K562 (cell line): ENCODE measurements around the gene LASP1. TPM values are rescaled to one million over a fixed set of nuclear protein-coding genes. Genes with fewer than 3 reads are reported as not detected.

Experiments
- HDAC1 ChIP-seq, 2 experiments: fragments of 450-650 bp; IDR thresholded peaks; 2 replicates each; pipeline ENCODE4 v1.6.1; 2016 to 2017; ENCODE audit warnings: inconsistent platforms in 1 of 2, mild to moderate bottlenecking in 1 of 2, moderate library complexity in 1 of 2
- L3MBTL2 ChIP-seq: fragments of 450-650 bp; IDR thresholded peaks from 2 replicates; pipeline ENCODE4 v1.6.1; 2016; ENCODE audit warnings: mild to moderate bottlenecking, moderate library complexity
- NFXL1 ChIP-seq: fragments of 450-650 bp; formaldehyde crosslinking; IDR thresholded peaks from 2 replicates; pipeline ENCODE4 v1.4.0; 2021; ENCODE audit warnings: mild to moderate bottlenecking
- ZNF12 ChIP-seq: sonication (generic); formaldehyde crosslinking; IDR thresholded peaks from 2 replicates; pipeline ENCODE4 v1.4.0; 2020; ENCODE audit warnings: mild to moderate bottlenecking, missing genetic modification reagents
- ZNF696 ChIP-seq: fragments of 250-450 bp; sonication (Bioruptor Pico); conservative IDR thresholded peaks from 2 replicates; pipeline ENCODE4 v1.4.0; 2020; ENCODE audit warnings: mild to moderate bottlenecking, moderate library complexity
- ZNF79 ChIP-seq: fragments of 250-450 bp; sonication (Bioruptor Pico); IDR thresholded peaks from 2 replicates; pipeline ENCODE4 v1.4.0; 2020; ENCODE audit warnings: low read depth, mild to moderate bottlenecking, moderate library complexity
- polyA plus RNA-seq, 8 experiments: library from polyadenylated mRNA; depleted of rRNA in 4 of 8; stranded (reverse) in 5 of 8; unstranded in 3 of 8; fragments of >200 nt; fragmentation: Nextera tagmentation in 2 of 8; fragmentation: Illumina TruSeq in 1 of 8; extraction: Ambion mirVana in 2 of 8; extraction: Trizol in 1 of 8; gene quantifications; 2 replicates each; pipeline versions ENCODE4 v1.2.1 to v1.2.3, GENCODE V29; 2011 to 2014; ENCODE audit warnings: inconsistent platforms in 1 of 8, missing spikeins in 1 of 8
- total RNA-seq, 7 experiments: library from RNA; depleted of rRNA in 6 of 7; stranded (reverse); fragments of >200 nt in 6 of 7; fragmentation: Illumina TruSeq in 2 of 7; extraction: Trizol in 2 of 7; gene quantifications; 2 replicates each; pipeline versions ENCODE4 v1.2.1 to v1.2.3, GENCODE V29; 2011 to 2021; ENCODE audit warnings: low replicate concordance in 1 of 7
- TF ChIP-seq, protein P1 (sequence below): fragments of 450-650 bp; conservative IDR thresholded peaks from 2 replicates; pipeline ENCODE4 v1.6.1; 2016; ENCODE audit warnings: missing genetic modification characterization, low read depth, mild to moderate bottlenecking, control low read depth, missing compliant biosample characterization

LASP1 gene
- total and polyA plus RNA-seq, 9 of the 15 experiments (the other 6 are each of a cell fraction or from before 2014, with no cell fraction given) = 23.0 to 125 (median 55.3) TPM

GRCh38 chr17:38853292-38854219 lies 16.3 kb upstream of the LASP1 start, which contains the start of gene RPL23 (continued):
- TF ChIP-seq ZNF12 (CRISPR knock-in tag) (no peak), ZNF696 (CRISPR knock-in tag) (no peak), NFXL1 (CRISPR knock-in tag) (no peak), HDAC1 (IDR thresholded peaks at IDR 0.05) (peak in 1 of 2 experiments; percentile 92; a peak in 2 of 4 replicates), L3MBTL2 (peak; percentile 76), ZNF79 (CRISPR knock-in tag) (no peak)
- TF ChIP-seq, protein P1, sequence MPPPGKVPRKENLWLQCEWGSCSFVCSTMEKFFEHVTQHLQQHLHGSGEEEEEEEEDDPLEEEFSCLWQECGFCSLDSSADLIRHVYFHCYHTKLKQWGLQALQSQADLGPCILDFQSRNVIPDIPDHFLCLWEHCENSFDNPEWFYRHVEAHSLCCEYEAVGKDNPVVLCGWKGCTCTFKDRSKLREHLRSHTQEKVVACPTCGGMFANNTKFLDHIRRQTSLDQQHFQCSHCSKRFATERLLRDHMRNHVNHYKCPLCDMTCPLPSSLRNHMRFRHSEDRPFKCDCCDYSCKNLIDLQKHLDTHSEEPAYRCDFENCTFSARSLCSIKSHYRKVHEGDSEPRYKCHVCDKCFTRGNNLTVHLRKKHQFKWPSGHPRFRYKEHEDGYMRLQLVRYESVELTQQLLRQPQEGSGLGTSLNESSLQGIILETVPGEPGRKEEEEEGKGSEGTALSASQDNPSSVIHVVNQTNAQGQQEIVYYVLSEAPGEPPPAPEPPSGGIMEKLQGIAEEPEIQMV (tag) = no peak
